ENCODE measurements around the gene TULP4.

Gene TULP4

GRCh38 chr6:158419339-158419909, 107.2 kb downstream of the TULP4 start:
- no peak for DNase-seq (ENCODE audit: low spot score)

- DNase-seq (ENCODE audit: low spot score): no peak
These were observed 109.1 kb downstream of the TULP4 start for GRCh38 chr6:158421381-158421780.

DNA sequence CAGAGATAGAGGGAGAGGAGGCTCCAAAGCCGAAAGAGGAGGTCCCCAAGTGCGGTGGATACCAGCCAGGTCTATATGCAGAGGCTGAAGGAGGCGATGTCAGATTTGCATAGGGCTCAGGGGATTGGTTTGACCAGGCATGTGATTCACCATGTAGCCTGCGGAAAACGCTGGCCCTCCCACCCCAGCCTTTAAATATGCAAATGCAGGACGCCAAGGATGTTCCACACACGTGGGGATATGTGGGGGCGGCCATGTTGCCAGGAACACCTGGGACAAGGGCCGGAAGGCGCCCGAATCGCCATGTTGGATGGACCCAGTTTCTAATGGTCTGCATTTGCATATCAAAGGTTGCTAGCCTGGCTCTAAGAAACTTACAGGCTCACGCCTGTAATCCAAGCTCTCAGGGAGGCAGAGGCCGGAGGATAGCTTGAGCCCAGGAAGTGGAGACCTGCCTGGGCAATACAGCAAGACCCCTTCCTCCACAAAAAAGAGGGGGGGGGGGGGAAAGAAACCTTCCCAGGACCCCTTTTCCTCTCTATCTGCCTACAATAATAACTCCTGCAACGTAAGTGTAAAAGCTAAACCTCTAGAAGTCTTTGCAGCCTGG, 110.5 kb downstream of the TULP4 start:
- DNase-seq (ENCODE audit: low spot score): no peak

- no peak for DNase-seq (ENCODE audit: low spot score)
These were observed 118.8 kb downstream of the TULP4 start for GRCh38 chr6:158431036-158431435.

- DNase-seq (ENCODE audit: low spot score): no peak
These were observed 119.3 kb downstream of the TULP4 start for GRCh38 chr6:158431560-158431959.

DNA sequence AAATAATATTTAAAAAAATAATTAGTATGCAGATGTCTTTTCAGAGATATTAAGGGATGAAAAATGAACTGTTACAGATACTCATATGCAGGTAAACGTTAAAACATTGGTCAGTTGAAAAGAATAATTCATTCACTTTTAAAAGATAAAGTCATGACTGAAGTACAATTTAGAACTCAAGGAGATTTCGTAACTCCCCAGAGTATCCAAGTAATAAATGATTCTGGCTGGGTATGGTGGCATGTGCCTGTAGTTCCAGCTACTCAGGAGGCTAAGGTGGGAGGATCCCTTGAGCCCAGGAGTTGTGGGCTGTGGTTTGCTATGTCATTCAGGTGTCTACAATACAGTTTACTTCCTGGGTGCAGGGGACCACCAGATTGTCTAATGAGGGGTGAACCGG, 125.3 kb downstream of the TULP4 start:
- DNase-seq (ENCODE audit: low spot score): no peak

- no peak for DNase-seq (ENCODE audit: low spot score)
These were observed 126.0 kb downstream of the TULP4 start for GRCh38 chr6:158438226-158438625.

GRCh38 chr6:158439255-158439654, 127.0 kb downstream of the TULP4 start:
- DNase-seq (ENCODE audit: low spot score): no peak

- no peak for DNase-seq (ENCODE audit: low spot score)
These were observed 129.5 kb downstream of the TULP4 start for GRCh38 chr6:158441716-158442215.

- no peak for DNase-seq (ENCODE audit: low spot score)
These were observed 130.0 kb downstream of the TULP4 start for GRCh38 chr6:158442306-158442705.

DNA sequence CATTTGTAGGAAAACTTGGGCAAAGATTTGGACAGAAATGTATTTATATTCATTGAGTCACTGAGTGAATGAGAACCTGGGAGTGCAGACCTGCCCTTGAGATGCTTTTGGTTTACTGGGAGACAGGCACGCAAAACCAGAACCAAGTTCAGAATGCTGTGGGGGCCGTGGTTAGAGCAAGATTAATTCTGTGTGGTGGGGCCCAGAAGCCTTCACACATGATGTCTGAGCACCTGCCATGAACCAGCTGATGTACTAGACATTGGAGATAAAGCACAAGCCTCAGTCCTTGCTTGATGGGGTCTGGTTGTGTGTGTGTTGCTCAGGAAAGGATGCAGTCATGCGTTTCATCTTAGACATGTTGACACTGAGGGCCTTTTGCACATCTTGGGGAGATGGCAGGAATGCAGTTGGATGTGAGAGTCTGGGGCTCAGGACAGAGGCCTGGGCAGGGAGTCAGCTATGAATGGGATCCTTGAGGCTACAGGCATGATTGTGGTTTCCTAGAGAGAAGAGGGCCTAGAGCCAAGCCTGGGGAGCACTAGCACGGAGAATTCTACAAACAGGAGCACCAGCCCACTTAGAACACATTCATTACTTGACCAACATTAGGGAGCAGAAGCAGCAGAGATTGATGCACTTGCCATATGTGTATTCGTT, 133.3 kb downstream of the TULP4 start:
- DNase-seq (ENCODE audit: low spot score): no peak

- DNase-seq (ENCODE audit: low spot score): no peak
These were observed 136.6 kb downstream of the TULP4 start for GRCh38 chr6:158448856-158449255.

DNA sequence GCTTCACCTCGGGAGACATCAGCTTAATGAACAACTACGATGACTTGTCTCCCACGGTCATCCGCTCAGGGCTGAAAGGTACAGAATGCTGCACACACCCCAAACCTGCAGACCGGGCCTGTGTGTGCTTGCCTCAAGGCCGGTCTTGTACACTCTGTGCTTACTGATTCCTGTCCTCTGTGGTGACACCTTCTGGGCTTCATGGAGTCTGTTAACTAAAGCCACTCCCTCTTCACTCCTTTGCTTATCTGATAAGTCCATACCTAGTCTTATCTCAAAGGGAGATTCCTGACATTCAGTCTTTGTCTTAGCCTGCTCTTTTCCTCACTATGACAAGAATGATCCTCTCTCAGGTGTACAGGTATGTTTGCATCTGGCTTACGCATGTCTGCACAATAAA, 139.9 kb downstream of the TULP4 start:
- no peak for DNase-seq (ENCODE audit: low spot score)

DNA sequence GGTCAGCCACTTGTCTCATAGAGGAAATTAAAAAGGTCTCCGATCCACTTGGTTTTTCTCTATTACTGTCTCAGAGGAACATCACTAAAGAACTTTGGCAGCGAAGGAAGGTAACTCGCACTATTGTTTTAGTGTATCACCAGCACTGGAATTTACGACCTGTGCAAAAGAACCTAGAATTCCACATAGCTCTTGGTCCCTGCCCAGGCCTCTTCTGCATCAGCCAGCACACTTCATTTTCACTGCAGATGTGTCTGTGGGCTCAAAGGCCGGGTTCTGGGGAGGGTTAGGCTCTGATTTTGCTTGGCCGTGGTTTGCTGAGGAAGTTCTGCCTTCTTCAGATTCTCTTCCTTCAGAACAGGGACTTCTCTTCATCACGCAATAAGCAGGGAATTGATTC, 144.9 kb downstream of the TULP4 start:
- DNase-seq (ENCODE audit: low spot score): no peak

DNA sequence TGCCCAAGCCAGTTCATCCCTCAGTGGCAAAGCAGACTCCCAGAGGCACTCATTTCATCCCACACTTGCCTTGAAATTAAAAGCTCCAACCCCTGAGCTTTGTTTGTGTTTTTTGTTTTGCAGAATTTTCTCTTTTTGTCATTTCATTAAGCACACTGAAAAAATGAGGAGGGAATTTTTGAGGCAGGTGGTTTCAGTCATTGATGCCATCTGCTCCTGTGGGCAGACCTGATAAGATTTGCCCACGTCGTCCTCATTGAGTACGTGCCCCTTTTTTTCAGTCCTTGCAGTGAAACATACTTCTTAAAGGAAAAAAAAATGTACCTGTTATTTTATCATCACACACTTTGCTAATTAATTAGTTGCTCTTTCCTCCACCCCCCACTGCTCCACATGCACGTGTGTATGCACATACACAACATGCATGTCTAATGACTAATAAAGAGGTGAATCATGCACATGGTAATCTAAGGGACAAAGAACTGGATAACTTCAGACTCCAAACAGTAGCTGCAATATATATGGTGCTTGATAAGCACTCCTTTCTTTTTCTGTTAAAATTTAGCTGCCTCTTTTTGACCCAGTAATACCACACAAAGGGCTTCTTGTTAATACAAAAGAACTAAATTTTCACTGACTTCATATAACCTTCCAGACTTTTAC, 145.5 kb downstream of the TULP4 start:
- DNase-seq (ENCODE audit: low spot score): no peak

GRCh38 chr6:158459726-158460125, 147.5 kb downstream of the TULP4 start:
- no peak for DNase-seq (ENCODE audit: low spot score)

GRCh38 chr6:158460602-158461169, 148.4 kb downstream of the TULP4 start:
- DNase-seq (ENCODE audit: low spot score): no peak

DNA sequence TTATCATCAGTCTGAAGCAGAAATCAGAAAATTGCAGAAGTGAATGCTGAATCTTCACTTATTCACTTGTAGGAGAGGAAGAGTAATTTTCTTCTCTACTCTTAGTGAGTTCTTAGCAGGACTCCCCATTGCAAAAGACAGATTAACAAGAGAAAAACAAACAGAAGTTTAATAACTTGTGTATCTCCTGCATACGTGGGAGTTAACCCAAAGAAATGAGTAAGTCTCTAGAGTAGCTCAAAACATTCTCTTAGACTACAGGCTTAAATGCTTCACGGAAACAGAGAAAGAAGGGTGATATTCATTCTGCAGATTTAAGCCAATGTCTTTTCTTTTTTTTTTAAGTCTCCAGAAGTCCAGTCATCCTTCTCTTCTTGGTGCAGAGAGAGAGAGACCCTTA, 149.7 kb downstream of the TULP4 start:
- DNase-seq (ENCODE audit: low spot score): no peak

DNA sequence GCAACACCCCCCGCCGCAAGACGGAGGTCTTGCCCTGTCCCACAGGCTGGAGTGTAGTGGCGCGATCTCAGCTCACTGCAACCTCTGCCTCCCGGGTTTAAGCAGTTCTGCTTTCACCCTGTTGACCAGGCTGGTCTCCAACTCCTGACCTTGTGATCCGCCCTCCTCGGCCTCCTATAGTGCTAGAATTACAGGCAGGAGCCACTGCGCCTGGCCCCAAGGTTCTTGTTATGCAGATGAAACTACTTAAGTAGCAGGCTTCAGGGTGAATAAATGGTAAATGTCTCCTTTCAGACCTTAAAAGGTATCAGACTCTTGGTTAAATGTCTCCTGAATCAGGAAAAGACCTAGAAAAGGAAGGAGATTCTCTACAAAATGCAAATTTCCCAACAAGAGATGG, 152.2 kb downstream of the TULP4 start:
- DNase-seq (ENCODE audit: low spot score): no peak

GRCh38 chr6:158465257-158465656, 153.0 kb downstream of the TULP4 start:
- DNase-seq (ENCODE audit: low spot score): no peak

DNA sequence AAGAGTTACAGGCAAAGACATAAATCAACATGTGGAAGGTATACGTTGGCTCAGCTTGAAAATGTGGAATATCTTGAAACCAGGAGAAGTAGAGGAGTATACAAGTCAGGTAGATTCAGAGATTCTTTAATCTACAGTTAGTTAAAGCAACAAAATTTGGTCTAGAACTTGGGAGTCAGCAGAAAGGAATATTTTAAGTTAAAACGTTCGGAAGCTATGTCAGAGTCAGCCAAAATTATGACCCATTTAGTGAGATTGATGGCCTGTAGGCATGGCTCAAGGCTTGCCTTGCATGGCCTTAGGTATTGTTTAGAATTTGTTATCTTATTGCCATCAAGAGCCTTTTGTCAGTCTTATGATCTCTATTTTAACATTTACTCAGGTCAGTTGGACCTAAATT, 153.5 kb downstream of the TULP4 start:
- no peak for DNase-seq (ENCODE audit: low spot score)

GRCh38 chr6:158467923-158468322, 155.7 kb downstream of the TULP4 start:
- no peak for DNase-seq (ENCODE audit: low spot score)

DNA sequence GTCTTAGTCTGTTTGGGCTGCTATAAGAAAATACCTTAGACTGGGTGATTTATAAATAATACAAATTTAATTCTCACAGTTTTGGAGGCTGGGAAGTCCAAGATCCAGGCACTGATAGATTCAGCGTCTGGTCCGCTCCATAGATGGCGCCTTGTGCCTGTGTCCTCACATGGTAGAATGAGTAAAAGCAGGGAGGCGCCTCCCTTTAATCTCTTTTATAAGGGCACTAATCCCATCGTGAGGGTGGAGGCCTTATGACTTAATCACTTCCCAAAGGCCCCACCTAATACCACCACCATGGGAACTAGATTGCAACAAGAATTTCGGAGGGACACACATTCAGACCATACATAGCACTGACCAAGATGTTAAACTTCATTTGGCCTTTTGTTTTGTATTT, 156.4 kb downstream of the TULP4 start:
- DNase-seq (ENCODE audit: low spot score): no peak

Measured in hepatic stellate cell (primary cell).